ENCODE data around the gene KANSL1.

KANSL1 gene

DNA sequence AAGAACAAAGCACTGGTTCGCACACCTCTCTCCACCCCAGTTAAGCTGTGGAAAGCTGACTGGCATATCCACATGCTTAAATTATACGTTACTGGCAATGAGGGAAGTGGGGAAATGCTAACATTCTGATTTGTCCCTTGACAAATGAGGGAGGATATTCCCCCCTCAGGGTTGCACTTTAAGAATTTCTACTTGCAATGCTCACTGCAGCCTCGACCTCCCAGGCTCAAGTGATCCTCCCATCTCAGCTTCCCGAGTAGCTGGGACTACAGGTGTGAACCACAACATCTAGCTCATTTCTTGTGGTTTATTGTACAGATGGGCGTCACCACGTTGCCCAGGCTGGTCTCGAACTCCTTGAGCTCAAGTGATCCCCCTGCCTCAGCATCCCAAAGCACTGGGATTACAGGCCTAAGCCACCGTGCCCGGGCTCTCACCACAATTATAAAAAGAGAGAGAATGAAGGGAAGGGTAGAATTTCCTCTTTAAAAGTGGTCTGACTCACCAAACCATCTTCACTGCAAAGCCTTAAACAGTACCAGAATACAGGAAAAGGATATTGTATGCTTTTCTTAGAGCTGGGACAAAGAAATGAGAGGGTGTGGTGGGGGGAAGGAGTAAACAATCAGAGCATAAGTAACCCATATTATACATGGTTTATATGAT lies 38.9 kb downstream of the KANSL1 start:
- Histone ChIP-seq H3K27ac (ENCODE audit: low read depth, low read length) (peak overlapping the region; percentile 57), H3K4me2 (ENCODE audit: low read length) (peak overlapping the region; percentile 63), H3K9me3 (ENCODE audit: control insufficient read depth, insufficient read depth, low read length) (no peaks in the 10 kb centered on the region), H4K20me1 (ENCODE audit: control insufficient read depth, insufficient read depth, low read depth, low read length) (peaks cover 53% of the 10 kb centered on the region), H3F3A (ENCODE audit: control insufficient read depth, insufficient read depth) (peaks cover 36% of the 10 kb centered on the region), H3K27me3 (ENCODE audit: control insufficient read depth, low read length) (no peaks in the 10 kb centered on the region), H3K9me2 (replicated peaks; ENCODE audit: control insufficient read depth, low read length) (no peaks in the 10 kb centered on the region), H3K79me2 (ENCODE audit: control insufficient read depth, low read length) (peaks cover 100% of the 10 kb centered on the region), H3K4me3 (ENCODE audit: low read length) (peak overlapping the region; percentile 32), H3K36me3 (ENCODE audit: control insufficient read depth, low read length) (peaks cover 24% of the 10 kb centered on the region), H3K4me1 (ENCODE audit: control insufficient read depth, low read length) (peaks cover 98% of the 10 kb centered on the region)
- TF ChIP-seq, protein P1, sequence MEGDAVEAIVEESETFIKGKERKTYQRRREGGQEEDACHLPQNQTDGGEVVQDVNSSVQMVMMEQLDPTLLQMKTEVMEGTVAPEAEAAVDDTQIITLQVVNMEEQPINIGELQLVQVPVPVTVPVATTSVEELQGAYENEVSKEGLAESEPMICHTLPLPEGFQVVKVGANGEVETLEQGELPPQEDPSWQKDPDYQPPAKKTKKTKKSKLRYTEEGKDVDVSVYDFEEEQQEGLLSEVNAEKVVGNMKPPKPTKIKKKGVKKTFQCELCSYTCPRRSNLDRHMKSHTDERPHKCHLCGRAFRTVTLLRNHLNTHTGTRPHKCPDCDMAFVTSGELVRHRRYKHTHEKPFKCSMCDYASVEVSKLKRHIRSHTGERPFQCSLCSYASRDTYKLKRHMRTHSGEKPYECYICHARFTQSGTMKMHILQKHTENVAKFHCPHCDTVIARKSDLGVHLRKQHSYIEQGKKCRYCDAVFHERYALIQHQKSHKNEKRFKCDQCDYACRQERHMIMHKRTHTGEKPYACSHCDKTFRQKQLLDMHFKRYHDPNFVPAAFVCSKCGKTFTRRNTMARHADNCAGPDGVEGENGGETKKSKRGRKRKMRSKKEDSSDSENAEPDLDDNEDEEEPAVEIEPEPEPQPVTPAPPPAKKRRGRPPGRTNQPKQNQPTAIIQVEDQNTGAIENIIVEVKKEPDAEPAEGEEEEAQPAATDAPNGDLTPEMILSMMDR (IDR thresholded peaks at IDR 0.05; ENCODE audit: low read depth, low read length, poor library complexity, severe bottlenecking) = no peak
- TF ChIP-seq EZH2phosphoT487 (IDR thresholded peaks at IDR 0.05; ENCODE audit: borderline replicate concordance, low read length) = no peak

DNA sequence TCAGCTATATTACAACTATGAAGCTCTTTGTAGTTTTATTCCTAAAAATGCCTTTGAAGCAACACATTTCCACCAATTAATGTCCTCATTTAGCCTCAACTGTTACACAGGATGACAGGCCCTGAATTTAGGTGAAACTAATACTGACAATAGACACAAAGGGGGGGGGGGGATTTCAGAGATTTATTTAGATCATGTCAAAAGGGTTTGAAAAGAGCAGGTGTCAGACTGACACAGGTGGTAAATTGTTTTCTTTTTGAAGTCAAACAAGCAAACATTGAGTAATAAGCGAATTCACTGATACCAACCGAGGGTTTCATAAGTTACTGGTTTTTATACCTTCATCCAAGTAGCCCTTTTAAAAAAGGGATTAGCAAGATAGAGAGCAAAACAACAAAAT lies 40.8 kb downstream of the KANSL1 start:
- H3K4me2 ChIP-seq (ENCODE audit: low read length) = peak overlapping the region; percentile 63
- no peaks in the 10 kb centered on the region for H3K9me3 ChIP-seq (ENCODE audit: control insufficient read depth, insufficient read depth, low read length)
- H3K9me2 ChIP-seq (replicated peaks; ENCODE audit: control insufficient read depth, low read length) = no peaks in the 10 kb centered on the region
- H3K27me3 ChIP-seq (ENCODE audit: control insufficient read depth, low read length) = no peaks in the 10 kb centered on the region
- peaks cover 100% of the 10 kb centered on the region for H3K79me2 ChIP-seq (ENCODE audit: control insufficient read depth, low read length)
- peak overlapping the region; percentile 32 for H3K4me3 ChIP-seq (ENCODE audit: low read length)
- TF ChIP-seq EZH2phosphoT487 (IDR thresholded peaks at IDR 0.05; ENCODE audit: borderline replicate concordance, low read length) = no peak
- TF ChIP-seq, protein P1 (IDR thresholded peaks at IDR 0.05; ENCODE audit: low read depth, low read length, poor library complexity, severe bottlenecking) = no peak
- H3K36me3 ChIP-seq (ENCODE audit: control insufficient read depth, low read length) = peaks cover 28% of the 10 kb centered on the region
- H4K20me1 ChIP-seq (ENCODE audit: control insufficient read depth, insufficient read depth, low read depth, low read length) = peaks cover 37% of the 10 kb centered on the region
- peak overlapping the region; percentile 57 for H3K27ac ChIP-seq (ENCODE audit: low read depth, low read length)
- H3K4me1 ChIP-seq (ENCODE audit: control insufficient read depth, low read length) = peaks cover 98% of the 10 kb centered on the region
- H3F3A ChIP-seq (ENCODE audit: control insufficient read depth, insufficient read depth) = peaks cover 43% of the 10 kb centered on the region

DNA sequence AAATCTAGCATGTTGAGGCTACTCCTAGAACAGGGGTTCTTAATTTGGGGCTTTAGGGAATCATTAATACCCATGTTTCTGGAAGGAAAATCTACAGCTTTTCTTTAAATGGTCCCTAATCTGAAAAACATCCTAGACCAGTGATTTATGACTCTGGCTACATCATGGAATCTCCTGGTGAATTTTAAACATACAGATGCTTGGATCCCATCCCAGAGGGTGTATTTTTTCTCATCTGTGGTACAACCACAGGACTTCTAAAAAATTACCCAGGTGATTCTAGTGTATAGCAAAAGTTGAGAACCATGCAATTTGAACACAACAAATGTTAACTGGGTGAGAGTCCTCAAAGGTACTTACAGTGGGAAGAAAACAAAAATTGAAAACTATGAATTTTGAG lies 41.5 kb downstream of the KANSL1 start:
- peaks cover 98% of the 10 kb centered on the region for H3K4me1 ChIP-seq (ENCODE audit: control insufficient read depth, low read length)
- no peaks in the 10 kb centered on the region for H3K9me2 ChIP-seq (replicated peaks; ENCODE audit: control insufficient read depth, low read length)
- peak overlapping the region; percentile 32 for H3K4me3 ChIP-seq (ENCODE audit: low read length)
- H3K36me3 ChIP-seq (ENCODE audit: control insufficient read depth, low read length) = peaks cover 23% of the 10 kb centered on the region
- peaks cover 99% of the 10 kb centered on the region for H3K79me2 ChIP-seq (ENCODE audit: control insufficient read depth, low read length)
- no peaks in the 10 kb centered on the region for H3K27me3 ChIP-seq (ENCODE audit: control insufficient read depth, low read length)
- no peaks in the 10 kb centered on the region for H3K9me3 ChIP-seq (ENCODE audit: control insufficient read depth, insufficient read depth, low read length)
- no peak for TF ChIP-seq EZH2phosphoT487 (IDR thresholded peaks at IDR 0.05; ENCODE audit: borderline replicate concordance, low read length)
- TF ChIP-seq, protein P1 (IDR thresholded peaks at IDR 0.05; ENCODE audit: low read depth, low read length, poor library complexity, severe bottlenecking) = no peak
- H3K4me2 ChIP-seq (ENCODE audit: low read length) = peak overlapping the region; percentile 63
- peaks cover 31% of the 10 kb centered on the region for H4K20me1 ChIP-seq (ENCODE audit: control insufficient read depth, insufficient read depth, low read depth, low read length)
- H3K27ac ChIP-seq (ENCODE audit: low read depth, low read length) = peak overlapping the region; percentile 57
- peaks cover 45% of the 10 kb centered on the region for H3F3A ChIP-seq (ENCODE audit: control insufficient read depth, insufficient read depth)

All from DOHH2 (cell line).